Gastrocnemius medialis (tissue), 4 donors: ENCODE data around the gene RXYLT1. TPM values are rescaled to one million over a fixed set of nuclear protein-coding genes. Genes with fewer than 3 reads are reported as not detected.

Experiments
- ATAC-seq, 2 donors: fragments of 150-250 bp; one replicate each; pipeline ENCODE4 v1.9.1; 2016
- DNase-seq, 2 donors: peaks; one replicate each; pipeline ENCODE4 v3.0.0-alpha.2; 2019
- H3K27ac ChIP-seq, 4 donors: fragments of 200-600 bp; sonication (generic); 1 replicate in 1 of 4; 2 replicates in 3 of 4; pipeline ENCODE4 v1.5.1; 2016 to 2018; ENCODE audit warnings: mild to moderate bottlenecking in 2 of 4, moderate library complexity in 1 of 4
- H3K27me3 ChIP-seq, 3 donors: fragments of 200-600 bp; sonication (generic) in 2 of 3; 1 replicate in 1 of 3; 2 replicates in 2 of 3; pipeline versions ENCODE4 v1.5.1 to v1.6.0; 2016 to 2019; ENCODE audit warnings: mild to moderate bottlenecking in 1 of 3, moderate library complexity in 1 of 3
- H3K36me3 ChIP-seq, 2 donors: fragments of 200-600 bp; sonication (generic) in 1 of 2; one replicate each; pipeline ENCODE4 v1.5.1; 2017 to 2018
- H3K4me1 ChIP-seq, 2 donors: fragments of 200-600 bp; sonication (generic) in 1 of 2; one replicate each; pipeline ENCODE4 v1.5.1; 2016 to 2017; ENCODE audit warnings: mild to moderate bottlenecking in 2 of 2
- H3K4me3 ChIP-seq, 4 donors: fragments of 200-600 bp; sonication (generic) in 3 of 4; 1 replicate in 1 of 4; 2 replicates in 3 of 4; pipeline ENCODE4 v1.5.1; 2016 to 2019; ENCODE audit warnings: mild to moderate bottlenecking in 2 of 4
- H3K9me3 ChIP-seq, 3 donors: fragments of 200-600 bp; sonication (generic) in 2 of 3; 1 replicate in 1 of 3; 2 replicates in 2 of 3; pipeline ENCODE4 v1.5.1; 2016 to 2019
- POLR2A ChIP-seq, 2 donors: fragments of 450-650 bp; IDR thresholded peaks; one replicate each; pipeline ENCODE4 v1.6.1; 2017; ENCODE audit warnings: antibody characterized with exemption in 2 of 2, mild to moderate bottlenecking in 2 of 2, moderate library complexity in 2 of 2
- in situ Hi-C, 4 donors: fragments of 200-750 bp; cut with MboI; loops; one replicate each; pipeline versions ENCODE4 v1.15.0 to v1.8.0; 2017; ENCODE audit warnings: low sequenced_read_pairs in 4 of 4
- intact Hi-C: fragments of 100-400 bp; cut with DNase I; formaldehyde crosslinking; loops from one replicate; pipeline ENCODE4 v1.15.1; 2023; ENCODE audit warnings: low total_unique reads
- total RNA-seq, 4 donors: library from RNA; depleted of rRNA; stranded (reverse); fragments of >200 nt; gene quantifications; one replicate each; pipeline versions ENCODE4 v1.1.0 to v1.2.3, GENCODE V29; 2016
- TF ChIP-seq, protein P1 (sequence below), 5 experiments: fragments of 450-650 bp in 3 of 5; fragments of 200-600 bp in 2 of 5; sonication (generic) in 2 of 5; IDR thresholded peaks in 4 of 5; conservative IDR thresholded peaks in 1 of 5; 1 replicate in 4 of 5; 2 replicates in 1 of 5; pipeline ENCODE4 v1.5.1; 2016 to 2019; ENCODE audit warnings: antibody characterized with exemption in 5 of 5, mild to moderate bottlenecking in 3 of 5, moderate library complexity in 3 of 5

Gene RXYLT1
- total RNA-seq, 4 donors from 2014 or later: 9.4 to 16.5 (median 14.1) TPM

- Histone ChIP-seq H3K9me3 (no peaks in the 10 kb centered on the region), H3K36me3 (peaks cover 0 to 30% of the 10 kb centered on the region in 2 donors), H3K4me1 (no peaks in the 10 kb centered on the region), H3K4me3 (no peak overlapping the region), H3K27ac (no peak overlapping the region), H3K27me3 (no peaks in the 10 kb centered on the region)
- TF ChIP-seq, protein P1, sequence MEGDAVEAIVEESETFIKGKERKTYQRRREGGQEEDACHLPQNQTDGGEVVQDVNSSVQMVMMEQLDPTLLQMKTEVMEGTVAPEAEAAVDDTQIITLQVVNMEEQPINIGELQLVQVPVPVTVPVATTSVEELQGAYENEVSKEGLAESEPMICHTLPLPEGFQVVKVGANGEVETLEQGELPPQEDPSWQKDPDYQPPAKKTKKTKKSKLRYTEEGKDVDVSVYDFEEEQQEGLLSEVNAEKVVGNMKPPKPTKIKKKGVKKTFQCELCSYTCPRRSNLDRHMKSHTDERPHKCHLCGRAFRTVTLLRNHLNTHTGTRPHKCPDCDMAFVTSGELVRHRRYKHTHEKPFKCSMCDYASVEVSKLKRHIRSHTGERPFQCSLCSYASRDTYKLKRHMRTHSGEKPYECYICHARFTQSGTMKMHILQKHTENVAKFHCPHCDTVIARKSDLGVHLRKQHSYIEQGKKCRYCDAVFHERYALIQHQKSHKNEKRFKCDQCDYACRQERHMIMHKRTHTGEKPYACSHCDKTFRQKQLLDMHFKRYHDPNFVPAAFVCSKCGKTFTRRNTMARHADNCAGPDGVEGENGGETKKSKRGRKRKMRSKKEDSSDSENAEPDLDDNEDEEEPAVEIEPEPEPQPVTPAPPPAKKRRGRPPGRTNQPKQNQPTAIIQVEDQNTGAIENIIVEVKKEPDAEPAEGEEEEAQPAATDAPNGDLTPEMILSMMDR (IDR thresholded peaks at IDR 0.05 in 4 of 5, conservative IDR thresholded peaks at IDR 0.05 in 1 of 5): no peak
- intact Hi-C loops (no loop called here), in situ Hi-C loops (no loop called here)
- DNase-seq (no peak), ATAC-seq (no peak)
Measured at GRCh38 chr12:63790608-63790945, 10.9 kb downstream of the RXYLT1 start.

DNA sequence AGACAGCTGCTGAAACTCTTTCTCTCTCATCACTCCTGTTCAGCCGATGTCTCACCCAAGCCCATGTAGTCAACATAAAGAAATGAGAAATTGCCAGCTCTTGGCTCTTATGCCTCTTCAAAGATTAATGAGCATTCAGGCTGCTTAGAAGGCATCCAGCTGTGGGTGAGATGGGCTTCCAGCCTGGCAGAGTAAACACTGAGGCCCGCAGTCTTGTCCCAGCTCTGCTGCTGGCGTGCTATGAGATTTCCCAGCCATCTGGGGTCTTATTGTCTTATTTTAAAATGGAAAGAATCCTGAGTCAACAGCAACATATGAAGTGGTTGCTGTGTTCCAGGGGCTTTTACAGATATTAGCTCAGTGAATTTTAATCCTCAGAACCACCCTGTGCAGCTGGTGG, 12.6 kb downstream of the RXYLT1 start:
- in situ Hi-C loops (no loop called here), intact Hi-C loops (no loop called here)
- Histone ChIP-seq H3K4me1 (no peaks in the 10 kb centered on the region), H3K27me3 (no peaks in the 10 kb centered on the region), H3K36me3 (peaks cover 0 to 30% of the 10 kb centered on the region in 2 donors), H3K9me3 (no peaks in the 10 kb centered on the region), H3K27ac (no peak overlapping the region), H3K4me3 (no peak overlapping the region)
- no peak for ATAC-seq
- no peak for DNase-seq
- TF ChIP-seq POLR2A (IDR thresholded peaks at IDR 0.05): no peak
- TF ChIP-seq, protein P1 (IDR thresholded peaks at IDR 0.05 in 4 of 5, conservative IDR thresholded peaks at IDR 0.05 in 1 of 5): no peak

- DNase-seq (no peak), ATAC-seq (no peak)
- H3K36me3 ChIP-seq: peaks cover 0 to 19% of the 10 kb centered on the region in 2 donors
- intact Hi-C loops: no loop called here
- no peak overlapping the region for H3K4me3 ChIP-seq
- H3K27ac ChIP-seq: no peak overlapping the region
- H3K4me1 ChIP-seq: no peaks in the 10 kb centered on the region
- H3K9me3 ChIP-seq: no peaks in the 10 kb centered on the region
- TF ChIP-seq, protein P1 (IDR thresholded peaks at IDR 0.05 in 4 of 5, conservative IDR thresholded peaks at IDR 0.05 in 1 of 5): no peak
- no peak for TF ChIP-seq POLR2A (IDR thresholded peaks at IDR 0.05)
- H3K27me3 ChIP-seq: no peaks in the 10 kb centered on the region
- in situ Hi-C loops: no loop called here
Measured at GRCh38 chr12:63795032-63795687, 15.5 kb downstream of the RXYLT1 start.

GRCh38 chr12:63795944-63796343, 16.2 kb downstream of the RXYLT1 start:
- in situ Hi-C loops (no loop called here), intact Hi-C loops (no loop called here)
- TF ChIP-seq, protein P1 (IDR thresholded peaks at IDR 0.05 in 4 of 5, conservative IDR thresholded peaks at IDR 0.05 in 1 of 5): no peak
- TF ChIP-seq POLR2A (IDR thresholded peaks at IDR 0.05): no peak

More at GRCh38 chr12:63795944-63796343, 16.2 kb downstream of the RXYLT1 start:
- Histone ChIP-seq H3K4me3 (no peak overlapping the region), H3K27me3 (no peaks in the 10 kb centered on the region), H3K36me3 (peaks cover 0 to 11% of the 10 kb centered on the region in 2 donors), H3K27ac (no peak overlapping the region), H3K4me1 (no peaks in the 10 kb centered on the region), H3K9me3 (no peaks in the 10 kb centered on the region)
- ATAC-seq (no peak), DNase-seq (no peak)
